WERI-Rb-1 (cell line): ENCODE results near the gene MYO16.

Source experiments
- DNase-seq: peaks from one replicate; pipeline ENCODE4 v3.0.0-alpha.2; 2020
- H3K27ac ChIP-seq: fragments of 250-450 bp; sonication (Bioruptor Pico); 2 replicates; pipeline ENCODE4 v1.5.1; 2020; ENCODE audit warnings: mild to moderate bottlenecking, moderate library complexity
- H3K27me3 ChIP-seq: fragments of 250-450 bp; sonication (Bioruptor Pico); 2 replicates; pipeline ENCODE4 v1.5.1; 2021; ENCODE audit warnings: mild to moderate bottlenecking, low read depth, moderate library complexity; ENCODE audit not compliant: insufficient read depth, severe bottlenecking
- H3K36me3 ChIP-seq: fragments of 250-450 bp; sonication (Bioruptor Pico); 2 replicates; pipeline ENCODE4 v1.5.1; 2020; ENCODE audit warnings: mild to moderate bottlenecking, moderate library complexity
- H3K4me3 ChIP-seq: 2 replicates; pipeline ENCODE4 v1.5.1; 2011; ENCODE audit warnings: low read depth, mild to moderate bottlenecking, control low read depth, low read length
- H3K9me3 ChIP-seq: fragments of 250-450 bp; sonication (Bioruptor Pico); 2 replicates; pipeline ENCODE4 v1.5.1; 2021; ENCODE audit warnings: mild to moderate bottlenecking, moderate library complexity; ENCODE audit not compliant: severe bottlenecking
- TF ChIP-seq, protein P1 (sequence below): IDR thresholded peaks from 2 replicates; pipeline ENCODE4 v1.5.1; 2011; ENCODE audit warnings: low read depth, mild to moderate bottlenecking, control low read depth, inconsistent platforms, low read length

MYO16 gene

DNA sequence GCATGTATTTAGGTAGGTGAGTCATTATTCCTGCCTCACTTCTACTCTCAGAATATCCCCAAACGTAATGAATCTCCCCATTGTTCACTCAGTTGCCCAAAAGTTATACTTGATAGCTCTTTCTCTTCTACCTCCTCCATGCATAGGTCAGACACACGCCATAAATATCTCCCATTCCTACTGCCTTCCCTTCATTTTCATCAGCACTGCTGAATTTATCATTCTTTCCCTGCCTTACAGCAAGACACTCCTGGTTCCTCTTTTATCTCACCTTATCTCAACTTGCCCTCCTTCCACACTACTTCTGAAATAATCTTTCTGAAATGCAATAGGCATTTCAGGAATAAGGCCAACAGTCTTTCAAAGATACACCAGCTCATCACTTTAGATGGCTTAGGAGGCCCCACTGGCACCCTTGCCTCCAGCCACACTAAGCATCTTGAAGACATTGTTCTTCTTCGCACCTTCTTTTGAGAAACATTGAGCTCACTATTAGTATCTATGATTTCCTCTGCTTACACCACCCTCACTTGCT, 333.9 kb downstream of the MYO16 start:
- no peak for DNase-seq
- Histone ChIP-seq H3K4me3 (no peak overlapping the region), H3K9me3 (no peaks in the 10 kb centered on the region), H3K36me3 (no peaks in the 10 kb centered on the region), H3K27ac (no peak overlapping the region), H3K27me3 (no peaks in the 10 kb centered on the region)
- TF ChIP-seq, protein P1, sequence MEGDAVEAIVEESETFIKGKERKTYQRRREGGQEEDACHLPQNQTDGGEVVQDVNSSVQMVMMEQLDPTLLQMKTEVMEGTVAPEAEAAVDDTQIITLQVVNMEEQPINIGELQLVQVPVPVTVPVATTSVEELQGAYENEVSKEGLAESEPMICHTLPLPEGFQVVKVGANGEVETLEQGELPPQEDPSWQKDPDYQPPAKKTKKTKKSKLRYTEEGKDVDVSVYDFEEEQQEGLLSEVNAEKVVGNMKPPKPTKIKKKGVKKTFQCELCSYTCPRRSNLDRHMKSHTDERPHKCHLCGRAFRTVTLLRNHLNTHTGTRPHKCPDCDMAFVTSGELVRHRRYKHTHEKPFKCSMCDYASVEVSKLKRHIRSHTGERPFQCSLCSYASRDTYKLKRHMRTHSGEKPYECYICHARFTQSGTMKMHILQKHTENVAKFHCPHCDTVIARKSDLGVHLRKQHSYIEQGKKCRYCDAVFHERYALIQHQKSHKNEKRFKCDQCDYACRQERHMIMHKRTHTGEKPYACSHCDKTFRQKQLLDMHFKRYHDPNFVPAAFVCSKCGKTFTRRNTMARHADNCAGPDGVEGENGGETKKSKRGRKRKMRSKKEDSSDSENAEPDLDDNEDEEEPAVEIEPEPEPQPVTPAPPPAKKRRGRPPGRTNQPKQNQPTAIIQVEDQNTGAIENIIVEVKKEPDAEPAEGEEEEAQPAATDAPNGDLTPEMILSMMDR, result no peak

DNA sequence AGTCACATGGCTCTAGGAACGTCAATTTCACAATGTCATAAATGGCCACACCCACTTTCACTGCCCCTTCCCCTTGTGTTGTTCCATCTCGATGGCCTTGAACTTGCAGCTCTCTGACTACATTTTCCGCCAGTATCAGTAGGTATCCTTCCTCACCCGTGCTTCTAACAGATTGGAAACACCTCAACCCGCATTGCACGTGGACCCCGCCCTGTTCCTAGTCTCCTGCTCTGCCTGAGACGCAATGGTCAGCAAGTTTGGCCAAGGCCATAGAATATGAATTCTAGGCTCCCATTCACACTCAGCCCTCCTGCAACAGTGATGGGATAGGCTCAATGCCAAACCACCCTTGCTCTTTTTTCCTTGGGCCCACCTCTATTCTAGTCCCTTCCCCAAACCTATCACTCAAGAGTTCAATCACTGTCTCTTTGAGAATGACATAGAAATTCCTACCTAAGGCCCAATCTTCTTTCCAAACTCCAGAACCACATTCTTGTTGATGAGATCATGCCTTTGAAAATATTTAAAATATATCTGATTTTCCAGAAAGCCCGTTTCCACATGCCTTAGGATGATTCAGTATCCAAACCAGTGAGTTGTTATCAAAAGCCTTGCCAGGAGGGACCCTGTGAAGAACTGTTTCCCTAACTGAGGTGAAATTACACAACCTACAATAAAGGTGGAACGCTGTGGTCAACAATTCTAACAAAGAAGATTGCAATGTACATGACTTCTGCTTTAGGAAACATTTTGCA, 334.6 kb downstream of the MYO16 start:
- Histone ChIP-seq H3K27me3 (no peaks in the 10 kb centered on the region), H3K36me3 (no peaks in the 10 kb centered on the region), H3K27ac (no peak overlapping the region), H3K9me3 (no peaks in the 10 kb centered on the region), H3K4me3 (no peak overlapping the region)
- TF ChIP-seq, protein P1, result no peak
- DNase-seq, result no peak

DNA sequence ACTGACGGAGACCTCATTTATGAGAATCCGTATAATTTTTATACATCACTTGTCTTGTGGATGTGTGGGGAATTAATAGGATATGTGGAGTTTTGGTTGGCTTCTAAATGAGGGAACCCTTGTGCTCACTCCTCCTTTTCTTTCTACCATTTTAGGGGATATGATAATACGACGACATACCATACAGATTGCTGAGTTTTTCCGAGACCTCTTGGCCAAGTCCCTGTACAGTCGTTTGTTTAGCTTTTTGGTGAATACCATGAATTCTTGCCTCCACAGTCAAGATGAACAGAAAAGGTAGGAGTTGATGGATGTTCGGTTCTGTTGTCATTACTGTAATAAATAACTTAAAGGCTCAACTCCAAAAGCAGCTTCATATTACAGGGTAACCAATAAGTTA, 335.2 kb downstream of the MYO16 start:
- no peak for DNase-seq
- TF ChIP-seq, protein P1, result no peak
- H3K27ac ChIP-seq, result no peak overlapping the region
- H3K9me3 ChIP-seq, result no peaks in the 10 kb centered on the region
- H3K27me3 ChIP-seq, result no peaks in the 10 kb centered on the region
- H3K4me3 ChIP-seq, result no peak overlapping the region
- H3K36me3 ChIP-seq, result no peaks in the 10 kb centered on the region

DNA sequence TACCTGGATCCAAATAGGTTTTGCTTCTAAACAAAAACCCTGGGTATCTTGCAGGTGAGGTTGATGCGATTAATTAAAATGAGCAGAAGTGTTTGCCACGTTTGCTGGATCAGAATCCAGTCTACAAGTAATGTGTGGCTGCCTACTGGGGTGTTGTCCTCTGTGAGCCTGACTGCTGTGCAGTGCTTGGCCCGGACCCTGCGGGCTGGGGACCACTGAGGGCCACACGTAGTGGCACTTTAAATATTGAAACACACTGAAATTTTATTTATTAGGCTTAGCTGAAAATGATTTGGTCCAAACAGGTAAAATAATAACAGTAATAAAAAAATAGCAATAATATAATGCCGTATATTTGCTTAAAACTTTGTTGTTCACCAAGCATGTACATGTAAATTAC, 338.0 kb downstream of the MYO16 start:
- no peaks in the 10 kb centered on the region for H3K36me3 ChIP-seq
- no peak overlapping the region for H3K4me3 ChIP-seq
- TF ChIP-seq, protein P1, result no peak
- no peaks in the 10 kb centered on the region for H3K27me3 ChIP-seq
- no peak for DNase-seq
- no peaks in the 10 kb centered on the region for H3K9me3 ChIP-seq
- no peak overlapping the region for H3K27ac ChIP-seq

DNA sequence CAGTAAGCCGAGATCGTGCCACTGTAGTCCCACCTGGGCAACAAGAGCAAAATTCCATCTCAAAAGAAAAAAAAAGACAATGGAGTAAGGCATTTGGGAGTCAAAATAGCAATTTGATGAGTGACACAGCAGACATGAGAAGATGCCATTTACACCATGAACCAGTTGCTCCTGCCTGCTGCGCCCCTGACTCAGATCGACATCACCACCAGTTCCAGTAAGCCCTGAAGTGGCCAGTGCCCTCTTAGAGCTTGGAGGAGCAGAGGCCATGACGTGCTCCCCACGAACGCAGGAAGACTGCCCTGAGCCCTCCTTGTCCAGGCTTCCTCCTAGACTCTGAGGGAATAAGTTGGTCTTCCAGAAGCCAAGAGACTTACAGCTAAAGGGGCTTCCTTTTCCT, 339.2 kb downstream of the MYO16 start:
- Histone ChIP-seq H3K36me3 (no peaks in the 10 kb centered on the region), H3K9me3 (no peaks in the 10 kb centered on the region), H3K27me3 (no peaks in the 10 kb centered on the region), H3K4me3 (no peak overlapping the region), H3K27ac (no peak overlapping the region)
- DNase-seq, result no peak
- TF ChIP-seq, protein P1, result no peak

DNA sequence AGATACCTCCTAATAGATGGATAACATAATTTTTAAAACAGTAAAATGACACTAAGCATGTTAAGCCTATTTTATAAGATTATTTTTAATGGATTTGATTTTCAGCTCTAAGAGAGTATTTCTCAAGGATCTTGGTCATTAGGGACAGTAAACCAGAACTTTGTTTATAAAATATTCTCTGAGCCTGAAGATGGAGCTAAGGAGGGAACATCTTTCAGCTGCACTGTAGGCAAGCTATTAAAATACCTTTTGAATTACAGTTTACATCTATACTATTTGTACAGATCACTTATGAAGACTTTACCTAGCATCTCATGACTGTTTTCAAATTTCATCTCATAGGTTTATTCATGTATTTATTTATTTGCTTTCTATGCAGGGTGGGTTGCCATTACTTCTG, 345.3 kb downstream of the MYO16 start:
- Histone ChIP-seq H3K9me3 (no peaks in the 10 kb centered on the region), H3K27me3 (peaks cover 3% of the 10 kb centered on the region), H3K4me3 (no peak overlapping the region), H3K36me3 (no peaks in the 10 kb centered on the region), H3K27ac (no peak overlapping the region)
- TF ChIP-seq, protein P1, result no peak
- no peak for DNase-seq
